SU-DHL-6 (cell line): ENCODE measurements around the gene RAB8A.

Source experiments
- EZH2phosphoT487 ChIP-seq: fragments of 200-600 bp; sonication (generic), shearing (Covaris generic); conservative IDR thresholded peaks from 2 replicates; pipeline ENCODE4 v1.6.1; 2018; ENCODE audit warnings: mild to moderate bottlenecking, antibody characterized with exemption, low read length, moderate library complexity, mixed read lengths
- TF ChIP-seq, protein P1 (sequence below): fragments of 200-600 bp; sonication (generic); IDR thresholded peaks from one replicate; pipeline ENCODE4 v1.5.1; 2017; ENCODE audit warnings: antibody characterized with exemption, mild to moderate bottlenecking, low read length, moderate library complexity; ENCODE audit not compliant: insufficient read depth, poor library complexity, severe bottlenecking

DNA sequence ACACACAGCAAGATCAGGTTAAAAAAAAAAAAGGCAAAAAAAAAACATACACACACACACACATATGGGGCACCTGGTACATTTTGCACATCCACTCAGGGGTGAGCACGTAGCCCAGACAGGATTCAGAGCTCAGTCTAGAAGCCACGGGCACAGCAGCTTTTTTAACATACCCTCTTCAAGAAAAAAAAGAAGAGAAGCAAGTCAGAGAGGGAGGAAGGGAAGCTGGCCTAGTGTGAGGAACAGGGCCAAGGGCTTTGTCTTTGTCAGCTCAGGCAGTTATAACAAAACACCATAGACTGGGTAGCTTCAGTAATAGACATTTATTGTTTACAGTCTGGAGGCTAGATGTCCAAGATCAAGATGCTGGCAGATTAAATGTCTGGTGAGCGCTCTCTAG, 37.7 kb upstream of the RAB8A start:
- TF ChIP-seq, protein P1, sequence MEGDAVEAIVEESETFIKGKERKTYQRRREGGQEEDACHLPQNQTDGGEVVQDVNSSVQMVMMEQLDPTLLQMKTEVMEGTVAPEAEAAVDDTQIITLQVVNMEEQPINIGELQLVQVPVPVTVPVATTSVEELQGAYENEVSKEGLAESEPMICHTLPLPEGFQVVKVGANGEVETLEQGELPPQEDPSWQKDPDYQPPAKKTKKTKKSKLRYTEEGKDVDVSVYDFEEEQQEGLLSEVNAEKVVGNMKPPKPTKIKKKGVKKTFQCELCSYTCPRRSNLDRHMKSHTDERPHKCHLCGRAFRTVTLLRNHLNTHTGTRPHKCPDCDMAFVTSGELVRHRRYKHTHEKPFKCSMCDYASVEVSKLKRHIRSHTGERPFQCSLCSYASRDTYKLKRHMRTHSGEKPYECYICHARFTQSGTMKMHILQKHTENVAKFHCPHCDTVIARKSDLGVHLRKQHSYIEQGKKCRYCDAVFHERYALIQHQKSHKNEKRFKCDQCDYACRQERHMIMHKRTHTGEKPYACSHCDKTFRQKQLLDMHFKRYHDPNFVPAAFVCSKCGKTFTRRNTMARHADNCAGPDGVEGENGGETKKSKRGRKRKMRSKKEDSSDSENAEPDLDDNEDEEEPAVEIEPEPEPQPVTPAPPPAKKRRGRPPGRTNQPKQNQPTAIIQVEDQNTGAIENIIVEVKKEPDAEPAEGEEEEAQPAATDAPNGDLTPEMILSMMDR = no peak
- TF ChIP-seq EZH2phosphoT487 = no peak
